Ovary (tissue), 9 donors: ENCODE results near the gene PARD3B. TPM values are rescaled to one million over a fixed set of nuclear protein-coding genes. Genes with fewer than 3 reads are reported as not detected.

ENCODE experiments used
- DNase-seq, 5 donors: peaks; one replicate each; pipeline ENCODE4 v3.0.0-alpha.2; 2019 to 2020
- H3K27ac ChIP-seq, 2 donors: fragments of 200-600 bp; one replicate each; pipeline versions ENCODE4 v1.5.1 to v1.8.0; 2019 to 2022
- H3K27me3 ChIP-seq: fragments of 200-600 bp; one replicate; pipeline ENCODE4 v1.8.0; 2022
- H3K36me3 ChIP-seq: fragments of 200-600 bp; sonication (generic); one replicate; pipeline ENCODE4 v1.5.1; 2019
- H3K4me1 ChIP-seq: one replicate; pipeline ENCODE4 v1.8.1; 2013; ENCODE audit warnings: mild to moderate bottlenecking, moderate library complexity; ENCODE audit not compliant: insufficient read depth
- H3K4me3 ChIP-seq: fragments of 200-600 bp; sonication (generic); one replicate; pipeline ENCODE4 v1.5.1; 2017
- H3K9me3 ChIP-seq, 2 donors: fragments of 200-600 bp in 1 of 2; sonication (generic) in 1 of 2; one replicate each; pipeline versions ENCODE4 v1.5.1 to v1.8.1; 2013 to 2019; ENCODE audit warnings: mild to moderate bottlenecking in 1 of 2, moderate library complexity in 1 of 2
- EP300 ChIP-seq: sonication (generic); formaldehyde crosslinking; IDR thresholded peaks from one replicate; pipeline ENCODE4 v1.6.1; 2017; ENCODE audit warnings: antibody characterized with exemption
- POLR2A ChIP-seq: fragments of 450-650 bp; IDR thresholded peaks from one replicate; pipeline ENCODE4 v1.6.1; 2017; ENCODE audit warnings: antibody characterized with exemption, mild to moderate bottlenecking, moderate library complexity
- WGBS, 3 donors: extraction: QIAGEN DNeasy Blood & Tissue Kit in 1 of 3; methylation state at CpG; one replicate each; pipeline versions ENCODE4 v1.1.5 to v1.1.7; 2013 to 2017; 5-methylcytosine and 5-hydroxymethylcytosine counted together
- intact Hi-C, 4 donors: fragments of 100-400 bp; cut with DNase I; formaldehyde crosslinking; loops; one replicate each; pipeline versions ENCODE4 v1.11.0 to v1.15.1; 2022 to 2023
- polyA plus RNA-seq, 2 donors: library from polyadenylated mRNA; stranded (reverse); fragments of 200-250 nt in 1 of 2; fragments of 350-450 nt in 1 of 2; fragmentation: Illumina TruSeq in 1 of 2; extraction: RNeasy Lipid Tissue Mini Kit (QIAGEN cat#74804) in 1 of 2; gene quantifications; one replicate each; pipeline ENCODE4 v1.2.3, GENCODE V29; 2013 to 2014
- total RNA-seq, 7 donors: library from RNA; depleted of rRNA in 2 of 7; stranded (reverse); fragments of >200 nt in 2 of 7; fragmentation: NEBNext Ultra II Directional in 3 of 7; extraction: Animal tissue kit (Norgen Biotek cat#: 25700) in 3 of 7; gene quantifications; one replicate each; pipeline versions ENCODE4 v1.1.0 to v1.2.4, GENCODE V29; 2016 to 2023
- TF ChIP-seq, protein P1 (sequence below), 3 donors: fragments of 450-650 bp in 2 of 3; fragments of 200-600 bp in 1 of 3; IDR thresholded peaks; one replicate each; pipeline versions ENCODE4 v1.5.1 to v1.8.0; 2016 to 2022; ENCODE audit warnings: antibody characterized with exemption in 3 of 3, mild to moderate bottlenecking in 1 of 3
- donor health status: DM: no; HTN: no; CAD: no; lungs with moderate emphysema.
- donor health status: DM: no; HTN: no; CAD: no.
- donor health status: Bipolar disorder and iron deficiency.
- donor health status: DM: yes; HTN: yes; CAD: no.
- donor health status: DM: no; HTN: no; CAD: no.
- donor health status: DM: yes; HTN: yes; CAD: no.

The PARD3B gene
- total and polyA plus RNA-seq, 9 donors: 8.2 to 46.6 (median 28.7) TPM

DNA sequence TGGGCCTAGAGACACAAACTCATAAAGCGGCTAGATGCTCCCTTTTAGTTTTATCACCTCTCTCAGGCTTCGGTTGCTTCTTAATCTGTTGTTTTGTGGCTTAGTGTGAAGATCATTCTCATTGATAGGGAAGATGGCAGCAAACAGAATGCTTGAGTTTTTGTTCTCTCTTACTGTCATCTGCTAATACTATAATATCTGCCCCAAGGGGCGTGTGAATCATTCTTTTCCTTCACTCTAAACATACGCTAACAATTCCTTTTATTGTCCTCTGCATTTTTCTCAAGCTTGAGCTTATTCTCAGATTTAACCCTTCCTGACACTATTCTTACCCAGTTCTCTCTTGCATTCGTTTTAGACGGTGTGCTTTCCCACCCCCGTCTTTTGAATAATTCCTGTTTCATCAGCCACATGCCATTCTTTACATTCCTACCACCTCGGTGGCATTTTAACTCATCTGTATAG lies 813.1 kb downstream of the PARD3B start:
- H3K4me3 ChIP-seq: no peak overlapping the region
- H3K9me3 ChIP-seq: no peaks in the 10 kb centered on the region
- WGBS, 3 donors: 64 to 77% (median 73%) methylated on average over 8 of the region's 8 CpGs
- H3K4me1 ChIP-seq: no peaks in the 10 kb centered on the region
- intact Hi-C loops: no loop called here
- no peak for DNase-seq
- H3K36me3 ChIP-seq: no peaks in the 10 kb centered on the region
- no peak overlapping the region for H3K27ac ChIP-seq
- H3K27me3 ChIP-seq: no peaks in the 10 kb centered on the region
- TF ChIP-seq, protein P1, sequence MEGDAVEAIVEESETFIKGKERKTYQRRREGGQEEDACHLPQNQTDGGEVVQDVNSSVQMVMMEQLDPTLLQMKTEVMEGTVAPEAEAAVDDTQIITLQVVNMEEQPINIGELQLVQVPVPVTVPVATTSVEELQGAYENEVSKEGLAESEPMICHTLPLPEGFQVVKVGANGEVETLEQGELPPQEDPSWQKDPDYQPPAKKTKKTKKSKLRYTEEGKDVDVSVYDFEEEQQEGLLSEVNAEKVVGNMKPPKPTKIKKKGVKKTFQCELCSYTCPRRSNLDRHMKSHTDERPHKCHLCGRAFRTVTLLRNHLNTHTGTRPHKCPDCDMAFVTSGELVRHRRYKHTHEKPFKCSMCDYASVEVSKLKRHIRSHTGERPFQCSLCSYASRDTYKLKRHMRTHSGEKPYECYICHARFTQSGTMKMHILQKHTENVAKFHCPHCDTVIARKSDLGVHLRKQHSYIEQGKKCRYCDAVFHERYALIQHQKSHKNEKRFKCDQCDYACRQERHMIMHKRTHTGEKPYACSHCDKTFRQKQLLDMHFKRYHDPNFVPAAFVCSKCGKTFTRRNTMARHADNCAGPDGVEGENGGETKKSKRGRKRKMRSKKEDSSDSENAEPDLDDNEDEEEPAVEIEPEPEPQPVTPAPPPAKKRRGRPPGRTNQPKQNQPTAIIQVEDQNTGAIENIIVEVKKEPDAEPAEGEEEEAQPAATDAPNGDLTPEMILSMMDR (IDR thresholded peaks at IDR 0.05): no peak
- TF ChIP-seq POLR2A: no peak
- no peak for TF ChIP-seq EP300

DNA sequence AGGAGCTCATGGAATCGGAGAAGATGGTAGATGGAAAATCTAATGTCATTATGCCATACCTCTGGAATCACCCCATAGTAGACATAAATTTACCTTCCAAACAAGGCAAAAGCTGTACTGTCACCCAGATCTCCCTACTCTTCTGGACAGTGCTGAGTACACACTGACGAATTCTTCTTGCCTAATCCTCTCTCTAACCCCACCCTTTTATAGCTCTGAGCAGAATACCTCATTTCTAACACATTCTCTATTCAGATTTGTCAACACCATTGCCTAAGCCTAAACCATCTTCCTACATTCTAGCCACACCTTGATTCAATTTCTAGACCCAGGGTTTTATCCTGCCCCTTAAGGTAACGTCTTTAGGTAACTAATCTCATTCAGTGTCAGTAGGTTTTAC lies 816.0 kb downstream of the PARD3B start:
- H3K27me3 ChIP-seq: no peaks in the 10 kb centered on the region
- no peak for DNase-seq
- no peak overlapping the region for H3K27ac ChIP-seq
- H3K4me3 ChIP-seq: no peak overlapping the region
- 93 to 96% (median 95%) methylated on average over 3 of the region's 3 CpGs for WGBS, 3 donors
- no peaks in the 10 kb centered on the region for H3K9me3 ChIP-seq
- intact Hi-C loops: no loop called here
- H3K36me3 ChIP-seq: no peaks in the 10 kb centered on the region
- peaks cover 2% of the 10 kb centered on the region for H3K4me1 ChIP-seq
- TF ChIP-seq POLR2A (no peak), EP300 (no peak)
- TF ChIP-seq, protein P1 (IDR thresholded peaks at IDR 0.05): no peak

DNA sequence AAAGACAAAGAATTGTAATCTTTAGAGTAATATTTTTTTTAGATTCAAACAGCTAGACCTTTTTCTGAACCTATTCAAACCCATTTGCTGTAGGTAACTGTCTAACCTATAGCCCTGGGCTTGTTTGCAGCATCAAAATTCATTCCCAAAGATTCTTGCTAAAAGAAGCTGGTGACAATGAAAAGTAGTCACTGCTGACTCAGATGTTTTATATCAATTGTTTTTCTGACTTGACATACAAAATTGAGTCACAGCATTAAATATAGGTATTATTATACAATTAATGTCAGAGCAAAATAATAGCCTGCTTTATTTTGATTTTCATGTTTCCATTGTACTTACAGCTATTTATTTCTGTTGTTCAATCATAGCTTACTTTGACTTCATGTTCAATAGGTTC lies 816.7 kb downstream of the PARD3B start:
- intact Hi-C loops: no loop called here
- Histone ChIP-seq H3K9me3 (no peaks in the 10 kb centered on the region), H3K27me3 (no peaks in the 10 kb centered on the region), H3K36me3 (no peaks in the 10 kb centered on the region), H3K4me3 (no peak overlapping the region), H3K4me1 (peaks cover 2% of the 10 kb centered on the region), H3K27ac (no peak overlapping the region)
- TF ChIP-seq POLR2A (no peak), EP300 (no peak)
- TF ChIP-seq, protein P1 (IDR thresholded peaks at IDR 0.05): no peak
- DNase-seq: no peak

DNA sequence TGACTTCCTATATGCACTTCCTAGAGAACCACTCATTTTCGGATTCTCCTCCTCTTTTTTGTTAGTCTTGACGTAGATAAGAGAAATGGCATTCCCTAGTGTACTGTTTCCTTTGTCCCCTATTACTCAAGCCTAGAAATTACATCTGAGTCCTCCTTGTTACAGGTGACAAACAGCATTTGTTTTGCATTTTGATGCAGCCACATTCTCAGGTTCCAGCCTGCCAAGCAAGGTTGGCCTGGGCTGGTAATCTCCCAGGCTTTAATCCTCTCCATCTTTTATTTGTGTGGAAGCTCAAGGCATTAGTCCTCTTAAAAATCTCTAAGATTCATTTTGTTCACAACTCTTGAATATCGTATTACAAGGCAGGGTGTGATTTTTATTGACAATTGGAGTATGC lies 819.0 kb downstream of the PARD3B start:
- WGBS, 3 donors: 89 to 93% (median 93%) methylated on average over 3 of the region's 3 CpGs
- intact Hi-C loops: no loop called here
- DNase-seq: no peak
- Histone ChIP-seq H3K4me1 (peaks cover 2% of the 10 kb centered on the region), H3K4me3 (no peak overlapping the region), H3K27ac (no peak overlapping the region), H3K9me3 (no peaks in the 10 kb centered on the region), H3K27me3 (no peaks in the 10 kb centered on the region), H3K36me3 (no peaks in the 10 kb centered on the region)
- TF ChIP-seq, protein P1 (IDR thresholded peaks at IDR 0.05): no peak
- no peak for TF ChIP-seq POLR2A
- TF ChIP-seq EP300: no peak
